Calu3 (cell line): Measurements from ENCODE around the gene NCOR1. TPM values are rescaled to one million over a fixed set of nuclear protein-coding genes. Genes with fewer than 3 reads are reported as not detected.
A peak's percentile ranks its signal among the peaks of the same experiment; 100 is the strongest.

ENCODE experiments used
- Bru-seq: library from RNA; stranded (reverse); fragments of 400-500 nt; gene quantifications from one replicate; lab custom pipeline; 2021; lab: Mats Ljungman, UMichigan
- BruChase-seq, 2 experiments: library from RNA; stranded (reverse); fragments of 400-500 nt; gene quantifications; one replicate each; lab custom pipeline; 2021; lab: Mats Ljungman, UMichigan
- BruUV-seq: library from RNA; stranded (reverse); fragments of 400-500 nt; replicated peaks from 2 replicates; lab custom pipeline; 2021; lab: Mats Ljungman, UMichigan
- CTCF ChIA-PET: fragments of 300-600 bp; sonication (Branson Sonifier 250); formaldehyde crosslinking; loops from one replicate; lab custom pipeline; 2022; ENCODE audit warnings: antibody characterized with exemption; lab: Charles Lee
- DNase-seq: peaks from one replicate; pipeline ENCODE4 v3.0.0; 2022
- H3K27ac Mint-ChIP-seq: one replicate; pipeline ENCODE4 v1.8.0; 2022; ENCODE audit warnings: mixed read lengths; ENCODE audit not compliant: unreplicated experiment
- H3K27me3 Mint-ChIP-seq: one replicate; pipeline ENCODE4 v1.8.0; 2022; ENCODE audit warnings: mixed read lengths; ENCODE audit not compliant: unreplicated experiment
- H3K36me3 Mint-ChIP-seq: one replicate; pipeline ENCODE4 v1.8.0; 2022; ENCODE audit warnings: mild to moderate bottlenecking, moderate library complexity, mixed read lengths; ENCODE audit not compliant: insufficient read depth, unreplicated experiment
- H3K4me1 Mint-ChIP-seq: one replicate; pipeline ENCODE4 v1.8.0; 2022; ENCODE audit warnings: mild to moderate bottlenecking, low read depth, mixed read lengths; ENCODE audit not compliant: unreplicated experiment
- H3K4me3 Mint-ChIP-seq: one replicate; pipeline ENCODE4 v1.8.0; 2022; ENCODE audit warnings: mild to moderate bottlenecking, low read depth, moderate library complexity, mixed read lengths; ENCODE audit not compliant: unreplicated experiment
- H3K9me3 Mint-ChIP-seq: one replicate; pipeline ENCODE4 v1.8.0; 2022; ENCODE audit warnings: low read depth, mixed read lengths; ENCODE audit not compliant: unreplicated experiment
- CTCF ChIP-seq: fragments of 200-600 bp; IDR thresholded peaks from one replicate; pipeline ENCODE4 v1.8.0; 2022; ENCODE audit warnings: antibody characterized with exemption; ENCODE audit not compliant: unreplicated experiment
- intact Hi-C: fragments of 100-400 bp; cut with micrococcal nuclease; formaldehyde crosslinking; loops from one replicate; pipeline ENCODE4 v1.10.0; 2022; ENCODE audit not compliant: unreplicated experiment
- long read RNA-seq: library from polyadenylated mRNA; stranded (forward); transcript quantifications from one replicate; pipeline ENCODE4 v2.0.0, GENCODE V29; 2022
- total RNA-seq: library from RNA; stranded (reverse); gene quantifications from 2 replicates; pipeline ENCODE4 v1.2.3, GENCODE V29; 2022

The NCOR1 gene
- total RNA-seq (84.0 and 91.4 TPM in 2 replicates), Bru-seq, nascent RNA (percentile 84 among the genes with signal in this experiment), BruChase-seq, experiment 1, labeled RNA remaining after a 6-hour chase (percentile 84 among the genes with signal in this experiment), BruChase-seq, experiment 2, labeled RNA remaining after a 2-hour chase (percentile 77 among the genes with signal in this experiment)
- long read RNA-seq, transcript NCOR1-206 (15 exons, 1,883 nt): major isoform, 9 of 69 reads
- long read RNA-seq, transcript NCOR1-221 (16 exons, 1,877 nt): minor isoform, 6 of 69 reads
- long read RNA-seq, partial matches to known transcripts: 26 of 69 reads
- long read RNA-seq, other reads (novel, unspliced or antisense): 26 of 69 reads

DNA sequence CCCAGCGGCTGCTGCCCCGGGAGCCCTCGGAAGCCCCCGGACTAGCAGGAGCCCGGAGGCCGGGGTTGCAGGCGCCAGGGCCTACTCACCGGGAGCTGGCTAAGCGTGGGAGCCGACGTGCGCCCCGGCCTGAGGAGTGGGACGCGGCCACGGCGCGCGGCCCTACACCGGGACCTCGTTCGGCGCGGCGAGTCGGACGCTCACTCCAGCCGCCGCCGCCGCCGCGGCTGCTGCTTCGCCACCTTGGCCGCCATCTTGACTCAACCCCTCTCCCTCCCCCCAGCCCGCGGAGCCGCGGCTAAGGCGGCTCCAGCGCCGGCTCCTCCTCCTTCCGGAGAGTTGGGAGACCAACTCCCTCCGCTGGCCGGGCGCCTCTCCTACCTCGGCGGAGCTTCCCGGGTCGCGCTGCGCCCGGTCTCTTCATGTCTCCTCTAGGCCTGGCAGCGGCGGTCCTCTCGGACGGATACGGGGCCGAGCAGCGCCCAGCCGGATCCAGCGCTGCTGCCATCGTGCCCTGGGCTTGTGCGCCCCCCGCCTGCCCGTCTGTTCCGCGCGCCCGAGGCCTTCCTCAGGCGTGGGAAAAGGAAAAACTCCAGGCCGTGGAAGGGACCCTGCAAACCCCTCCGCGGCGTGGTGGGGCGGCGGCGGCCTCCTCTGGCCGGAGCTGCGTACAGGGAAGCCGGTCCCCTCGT is at the start of gene NCOR1:
NCOR1 (minus strand) TSS at position 262 of the 692 bp plus-strand sequence. CDS start 20,965 bp downstream, outside the sequence.
- no peaks in the 10 kb centered on the region for H3K9me3 Mint-ChIP-seq
- no peaks in the 10 kb centered on the region for H3K27me3 Mint-ChIP-seq
- intact Hi-C loops: no loop called here
- CTCF ChIA-PET: interaction anchor here (1.3 to 1.4 kb wide), 2 partner anchors 8 to 29 kb away, joined by 3 to 4 read pairs; no protein-coding TSS in a partner anchor
- DNase-seq: peak; percentile 91
- H3K4me3 Mint-ChIP-seq: peak within 1 kb of the TSS; percentile 95
- peak within 1 kb of the TSS; percentile 83 for H3K27ac Mint-ChIP-seq
- peaks cover 33% of the 10 kb centered on the region for H3K36me3 Mint-ChIP-seq
- no TSS peak for BruUV-seq
- no peaks in the 10 kb centered on the region for H3K4me1 Mint-ChIP-seq
- TF ChIP-seq CTCF: no peak

- Mint-ChIP-seq H3K4me3 (no peak overlapping the region), H3K27me3 (no peaks in the 10 kb centered on the region), H3K9me3 (no peaks in the 10 kb centered on the region), H3K36me3 (no peaks in the 10 kb centered on the region), H3K4me1 (no peaks in the 10 kb centered on the region), H3K27ac (no peak overlapping the region)
- BruUV-seq: no TSS peak
- DNase-seq: no peak
- intact Hi-C loops: no loop called here
- CTCF ChIA-PET: no interaction called here
- TF ChIP-seq CTCF: no peak
Measured at GRCh38 chr17:16262201-16262600, 46.9 kb upstream of the NCOR1 start.

GRCh38 chr17:16261049-16261448 is 45.7 kb upstream of the NCOR1 start:
- no peaks in the 10 kb centered on the region for H3K36me3 Mint-ChIP-seq
- no TSS peak for BruUV-seq
- TF ChIP-seq CTCF: no peak
- no peaks in the 10 kb centered on the region for H3K9me3 Mint-ChIP-seq
- intact Hi-C loops: no loop called here
- CTCF ChIA-PET: interaction anchor here (0.6 to 0.7 kb wide), 2 partner anchors 79 to 181 kb away, joined by 3 read pairs; no protein-coding TSS in a partner anchor
- H3K4me1 Mint-ChIP-seq: peaks cover under 1% of the 10 kb centered on the region
- H3K4me3 Mint-ChIP-seq: no peak overlapping the region
- H3K27me3 Mint-ChIP-seq: no peaks in the 10 kb centered on the region
- DNase-seq: no peak
- no peak overlapping the region for H3K27ac Mint-ChIP-seq

- intact Hi-C loops: no loop called here
- Mint-ChIP-seq H3K36me3 (no peaks in the 10 kb centered on the region), H3K9me3 (no peaks in the 10 kb centered on the region), H3K4me1 (peaks cover 8% of the 10 kb centered on the region), H3K4me3 (no peak overlapping the region), H3K27me3 (no peaks in the 10 kb centered on the region), H3K27ac (no peak overlapping the region)
- no peak for TF ChIP-seq CTCF
- CTCF ChIA-PET: no interaction called here
- no TSS peak for BruUV-seq
- no peak for DNase-seq
Measured at GRCh38 chr17:16259926-16260325, 44.6 kb upstream of the NCOR1 start.
